Cardiac muscle cell (in vitro differentiated cells and primary cell): ENCODE results near the gene SH2D3A. TPM values are rescaled to one million over a fixed set of nuclear protein-coding genes. Genes with fewer than 3 reads are reported as not detected.

ENCODE experiments used
- DNase-seq, 2 donors: peaks; one replicate each; pipeline versions ENCODE4 v3.0.0 to v3.0.0-alpha.2; 2010 to 2017; ENCODE audit warnings: low read depth in 1 of 2, low spot score in 1 of 2
- H3K27ac ChIP-seq: fragments of 200-600 bp; sonication (generic); 2 replicates; pipeline ENCODE4 v1.5.1; 2016
- H3K27me3 ChIP-seq: fragments of 200-600 bp; sonication (generic); 2 replicates; pipeline ENCODE4 v1.6.0; 2016; ENCODE audit warnings: control low read depth
- H3K36me3 ChIP-seq: fragments of 200-600 bp; sonication (generic); 2 replicates; pipeline ENCODE4 v1.5.1; 2016; ENCODE audit warnings: control low read depth
- H3K4me1 ChIP-seq: fragments of 200-600 bp; sonication (generic); 2 replicates; pipeline ENCODE4 v1.8.1; 2017; ENCODE audit warnings: low read depth, mild to moderate bottlenecking, mixed run types
- H3K4me3 ChIP-seq: fragments of 200-600 bp; sonication (generic); 2 replicates; pipeline ENCODE4 v1.5.1; 2016; ENCODE audit warnings: mild to moderate bottlenecking
- H3K9me3 ChIP-seq: fragments of 200-600 bp; sonication (generic); 2 replicates; pipeline ENCODE4 v1.5.1; 2017; ENCODE audit warnings: low read depth, mild to moderate bottlenecking, control low read depth
- CTCF ChIP-seq: IDR thresholded peaks from 2 replicates; pipeline ENCODE4 v1.5.1; 2012; ENCODE audit warnings: low read depth, mild to moderate bottlenecking, low read length
- polyA plus RNA-seq: library from polyadenylated mRNA; unstranded; fragments of >200 nt; fragmentation: Nextera tagmentation; extraction: Ambion mirVana; gene quantifications from 2 replicates; pipeline ENCODE4 v1.2.1, GENCODE V29; 2016
- total RNA-seq: library from RNA; depleted of rRNA; stranded (reverse); fragments of >200 nt; gene quantifications from 2 replicates; pipeline ENCODE4 v1.2.3, GENCODE V29; 2016

SH2D3A gene
- total and polyA plus RNA-seq, 2 experiments from 2014 or later = 1.6 to 1.7 TPM

GRCh38 chr19:6809262-6809661 is 42.0 kb upstream of the SH2D3A start:
- Histone ChIP-seq H3K27me3 (no peaks in the 10 kb centered on the region), H3K4me1 (no peaks in the 10 kb centered on the region), H3K27ac (no peak overlapping the region), H3K36me3 (no peaks in the 10 kb centered on the region), H3K9me3 (no peaks in the 10 kb centered on the region), H3K4me3 (no peak overlapping the region)
- no peak for TF ChIP-seq CTCF
- no peak for DNase-seq

DNA sequence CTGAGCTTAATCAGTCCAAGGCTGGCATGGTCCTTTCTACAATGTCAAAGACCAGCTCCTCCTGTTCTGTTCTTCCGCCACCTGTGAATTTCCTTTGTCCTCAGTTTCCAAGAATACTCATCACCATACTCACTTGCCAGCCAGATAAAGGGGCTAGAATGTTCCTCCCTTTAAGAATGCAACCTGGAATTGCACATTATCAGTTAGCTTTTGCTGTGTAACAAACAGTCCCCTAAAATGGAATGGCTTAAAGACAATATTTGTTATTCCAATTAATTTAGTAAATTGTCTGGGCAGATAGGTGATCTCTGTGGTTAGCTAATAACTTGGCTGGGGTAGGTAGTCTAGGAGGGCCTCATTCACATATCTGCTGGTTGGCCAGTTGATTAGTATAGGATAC is 41.3 kb upstream of the SH2D3A start:
- no peaks in the 10 kb centered on the region for H3K4me1 ChIP-seq
- TF ChIP-seq CTCF = no peak
- no peaks in the 10 kb centered on the region for H3K9me3 ChIP-seq
- no peak overlapping the region for H3K27ac ChIP-seq
- H3K36me3 ChIP-seq = no peaks in the 10 kb centered on the region
- no peaks in the 10 kb centered on the region for H3K27me3 ChIP-seq
- no peak for DNase-seq
- no peak overlapping the region for H3K4me3 ChIP-seq

GRCh38 chr19:6807291-6807690 is 40.1 kb upstream of the SH2D3A start:
- Histone ChIP-seq H3K4me3 (no peak overlapping the region), H3K36me3 (no peaks in the 10 kb centered on the region), H3K9me3 (no peaks in the 10 kb centered on the region), H3K27me3 (no peaks in the 10 kb centered on the region), H3K4me1 (no peaks in the 10 kb centered on the region), H3K27ac (no peak overlapping the region)
- no peak for DNase-seq
- TF ChIP-seq CTCF = no peak

DNA sequence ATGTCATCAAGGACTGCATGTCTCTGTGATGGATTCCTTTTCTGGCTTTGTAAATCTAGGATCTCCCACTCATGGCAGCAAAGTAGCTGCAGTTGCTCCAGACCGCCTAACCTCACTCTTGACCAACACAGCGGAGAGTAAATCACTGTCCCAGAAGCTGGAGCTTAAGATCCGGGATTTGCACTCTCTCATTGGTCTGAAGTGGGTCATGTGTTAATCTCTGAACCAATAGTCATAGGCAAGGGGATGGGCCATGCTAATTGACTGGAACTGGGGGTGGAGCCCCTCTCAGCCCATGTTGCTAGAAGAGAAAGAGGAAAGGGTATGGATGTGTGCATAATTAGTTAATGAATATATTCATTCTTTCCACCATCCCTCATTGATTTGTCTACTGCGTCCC is 39.3 kb upstream of the SH2D3A start:
- Histone ChIP-seq H3K4me1 (no peaks in the 10 kb centered on the region), H3K27me3 (no peaks in the 10 kb centered on the region), H3K36me3 (no peaks in the 10 kb centered on the region), H3K9me3 (no peaks in the 10 kb centered on the region), H3K4me3 (no peak overlapping the region), H3K27ac (no peak overlapping the region)
- TF ChIP-seq CTCF = no peak
- DNase-seq = no peak

GRCh38 chr19:6803036-6803404 is 35.8 kb upstream of the SH2D3A start:
- no peak for TF ChIP-seq CTCF
- H3K4me1 ChIP-seq = no peaks in the 10 kb centered on the region
- no peaks in the 10 kb centered on the region for H3K36me3 ChIP-seq
- DNase-seq = no peak
- no peak overlapping the region for H3K27ac ChIP-seq
- no peak overlapping the region for H3K4me3 ChIP-seq
- H3K9me3 ChIP-seq = no peaks in the 10 kb centered on the region
- H3K27me3 ChIP-seq = no peaks in the 10 kb centered on the region
